ENCODE data around the gene AP2M1.

DNA sequence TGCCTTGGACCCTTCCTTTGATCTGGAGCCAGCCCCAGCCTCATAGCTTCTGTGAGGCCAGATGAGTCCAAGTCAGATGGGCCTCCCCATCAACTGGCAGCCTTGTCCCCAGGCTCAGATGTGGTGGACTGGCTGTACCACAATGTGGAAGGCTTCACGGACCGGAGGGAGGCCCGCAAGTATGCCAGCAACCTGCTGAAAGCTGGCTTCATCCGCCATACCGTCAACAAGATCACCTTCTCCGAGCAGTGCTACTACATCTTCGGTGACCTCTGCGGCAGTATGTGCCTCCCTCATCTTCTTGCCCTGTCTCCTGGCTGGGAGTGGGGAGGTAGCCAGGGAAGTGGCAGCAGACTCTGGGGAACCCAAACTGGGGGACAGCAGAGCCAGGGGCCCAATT lies 6.9 kb upstream of the AP2M1 start:
- TF ChIP-seq, protein P1, sequence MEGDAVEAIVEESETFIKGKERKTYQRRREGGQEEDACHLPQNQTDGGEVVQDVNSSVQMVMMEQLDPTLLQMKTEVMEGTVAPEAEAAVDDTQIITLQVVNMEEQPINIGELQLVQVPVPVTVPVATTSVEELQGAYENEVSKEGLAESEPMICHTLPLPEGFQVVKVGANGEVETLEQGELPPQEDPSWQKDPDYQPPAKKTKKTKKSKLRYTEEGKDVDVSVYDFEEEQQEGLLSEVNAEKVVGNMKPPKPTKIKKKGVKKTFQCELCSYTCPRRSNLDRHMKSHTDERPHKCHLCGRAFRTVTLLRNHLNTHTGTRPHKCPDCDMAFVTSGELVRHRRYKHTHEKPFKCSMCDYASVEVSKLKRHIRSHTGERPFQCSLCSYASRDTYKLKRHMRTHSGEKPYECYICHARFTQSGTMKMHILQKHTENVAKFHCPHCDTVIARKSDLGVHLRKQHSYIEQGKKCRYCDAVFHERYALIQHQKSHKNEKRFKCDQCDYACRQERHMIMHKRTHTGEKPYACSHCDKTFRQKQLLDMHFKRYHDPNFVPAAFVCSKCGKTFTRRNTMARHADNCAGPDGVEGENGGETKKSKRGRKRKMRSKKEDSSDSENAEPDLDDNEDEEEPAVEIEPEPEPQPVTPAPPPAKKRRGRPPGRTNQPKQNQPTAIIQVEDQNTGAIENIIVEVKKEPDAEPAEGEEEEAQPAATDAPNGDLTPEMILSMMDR (optimal IDR thresholded peaks at IDR 0.05 in 1 of 3, IDR thresholded peaks at IDR 0.05 in 1 of 3, conservative IDR thresholded peaks at IDR 0.05 in 1 of 3; ENCODE audit: extremely low read depth in 1 of 3, insufficient read depth in 2 of 3, low read length in 3 of 3) = no peak
- no peak for TF ChIP-seq EZH2 (IDR thresholded peaks at IDR 0.05; ENCODE audit: low read length)
